HepG2 (cell line): Measurements from ENCODE around the gene YY1. TPM values are rescaled to one million over a fixed set of nuclear protein-coding genes. Genes with fewer than 3 reads are reported as not detected.

ENCODE experiments used
- CBFB ChIP-seq: sonication (generic); formaldehyde crosslinking; IDR thresholded peaks from 2 replicates; pipeline ENCODE4 v1.4.0; 2020; ENCODE audit warnings: missing genetic modification reagents
- HDAC2 ChIP-seq: sonication (generic); formaldehyde crosslinking; IDR thresholded peaks from 2 replicates; pipeline ENCODE4 v1.4.0; 2020; ENCODE audit warnings: missing genetic modification reagents
- KLF6 ChIP-seq: IDR thresholded peaks from 2 replicates; pipeline ENCODE4 v1.8.0; 2016; ENCODE audit warnings: missing biosample characterization, missing genetic modification reagents
- MIER3 ChIP-seq: IDR thresholded peaks from 2 replicates; pipeline ENCODE4 v1.6.1; 2016; ENCODE audit warnings: missing compliant biosample characterization, borderline replicate concordance
- NAIF1 ChIP-seq: sonication (generic); formaldehyde crosslinking; IDR thresholded peaks from 2 replicates; pipeline ENCODE4 v1.5.0; 2020; ENCODE audit warnings: mild to moderate bottlenecking, missing genetic modification reagents, borderline replicate concordance
- NFE2 ChIP-seq: sonication (generic); formaldehyde crosslinking; IDR thresholded peaks from 2 replicates; pipeline ENCODE4 v1.4.0; 2020; ENCODE audit warnings: missing genetic modification reagents
- NFIC ChIP-seq: IDR thresholded peaks from 2 replicates; pipeline ENCODE4 v1.6.1; 2012; ENCODE audit warnings: mild to moderate bottlenecking, low read length, inconsistent platforms
- PAF1 ChIP-seq: IDR thresholded peaks from 2 replicates; pipeline ENCODE4 v1.6.1; 2016; ENCODE audit warnings: missing genetic modification reagents, missing compliant biosample characterization
- PCBP2 ChIP-seq: fragments of 200-400 bp; formaldehyde crosslinking; optimal IDR thresholded peaks from 2 replicates; pipeline ENCODE3; 2018; ENCODE audit warnings: low read length, low read depth; ENCODE audit not compliant: poor library complexity, severe bottlenecking
- SMC3 ChIP-seq: IDR thresholded peaks from 2 replicates; pipeline ENCODE4 v1.6.1; 2011; ENCODE audit warnings: low read length, improper control_type of control experiment
- SOX13 ChIP-seq, 3 experiments: fragments of 450-650 bp in 1 of 3; sonication (generic) in 1 of 3; formaldehyde crosslinking in 1 of 3; IDR thresholded peaks in 2 of 3; conservative IDR thresholded peaks in 1 of 3; 2 replicates each; pipeline versions ENCODE4 v1.5.0 to v1.6.1; 2016 to 2020; ENCODE audit warnings: antibody characterized with exemption in 1 of 3, mild to moderate bottlenecking in 1 of 3, missing compliant biosample characterization in 1 of 3, missing genetic modification reagents in 1 of 3, moderate library complexity in 1 of 3
- SRSF1 ChIP-seq: fragments of 200-400 bp; formaldehyde crosslinking; optimal IDR thresholded peaks from 2 replicates; pipeline ENCODE3; 2017; ENCODE audit warnings: mild to moderate bottlenecking, low read depth, low read length, moderate library complexity
- U2AF2 ChIP-seq: fragments of 200-400 bp; formaldehyde crosslinking; IDR thresholded peaks from 2 replicates; pipeline ENCODE4 v1.6.1; 2017; ENCODE audit warnings: low read depth, mild to moderate bottlenecking, low read length
- ZNF235 ChIP-seq: sonication (generic); formaldehyde crosslinking; IDR thresholded peaks from 2 replicates; pipeline ENCODE4 v1.8.1; 2023; ENCODE audit warnings: mild to moderate bottlenecking, missing genetic modification reagents, borderline replicate concordance
- ZNF777 ChIP-seq: sonication (generic); formaldehyde crosslinking; IDR thresholded peaks from 2 replicates; pipeline ENCODE4 v1.4.0; 2020; ENCODE audit warnings: missing genetic modification reagents
- ZSCAN9 ChIP-seq: IDR thresholded peaks from 2 replicates; pipeline ENCODE4 v1.6.1; 2016; ENCODE audit warnings: borderline replicate concordance
- polyA plus RNA-seq, 8 experiments: library from polyadenylated mRNA; depleted of rRNA in 3 of 8; stranded (reverse) in 7 of 8; unstranded in 1 of 8; fragments of >200 nt; fragmentation: Illumina TruSeq in 4 of 8; extraction: Trizol in 4 of 8; gene quantifications; 2 replicates each; pipeline versions ENCODE4 v1.2.1 to v1.2.3, GENCODE V29; 2011 to 2016; ENCODE audit warnings: low read depth in 4 of 8, missing spikeins in 1 of 8, mixed read lengths in 1 of 8; ENCODE audit not compliant: insufficient read depth in 1 of 8
- total RNA-seq, 5 experiments: library from RNA; depleted of rRNA; stranded (reverse); fragments of >200 nt; fragmentation: Illumina TruSeq; extraction: Trizol; gene quantifications; 2 replicates each; pipeline ENCODE4 v1.2.3, GENCODE V29; 2016; ENCODE audit warnings: low read depth in 1 of 5
- TF ChIP-seq, protein P1 (sequence below): sonication (generic); formaldehyde crosslinking; IDR thresholded peaks from one replicate; pipeline ENCODE4 v1.5.1; 2020; ENCODE audit warnings: mild to moderate bottlenecking, missing genetic modification reagents; ENCODE audit errors: not compliant biosample characterization
- TF ChIP-seq, protein P2 (sequence below): sonication (generic); formaldehyde crosslinking; IDR thresholded peaks from 2 replicates; pipeline ENCODE4 v1.8.1; 2023; ENCODE audit warnings: missing genetic modification reagents, inconsistent platforms, borderline replicate concordance
- TF ChIP-seq, protein P3 (sequence below): sonication (generic); IDR thresholded peaks from 2 replicates; pipeline ENCODE4 v1.6.1; 2016; ENCODE audit warnings: low read depth, borderline replicate concordance

The YY1 gene
- total and polyA plus RNA-seq, 2 of the 13 experiments (the other 11 are each of a cell fraction or from before 2014, with no cell fraction given): 29.4 to 68.1 TPM

DNA sequence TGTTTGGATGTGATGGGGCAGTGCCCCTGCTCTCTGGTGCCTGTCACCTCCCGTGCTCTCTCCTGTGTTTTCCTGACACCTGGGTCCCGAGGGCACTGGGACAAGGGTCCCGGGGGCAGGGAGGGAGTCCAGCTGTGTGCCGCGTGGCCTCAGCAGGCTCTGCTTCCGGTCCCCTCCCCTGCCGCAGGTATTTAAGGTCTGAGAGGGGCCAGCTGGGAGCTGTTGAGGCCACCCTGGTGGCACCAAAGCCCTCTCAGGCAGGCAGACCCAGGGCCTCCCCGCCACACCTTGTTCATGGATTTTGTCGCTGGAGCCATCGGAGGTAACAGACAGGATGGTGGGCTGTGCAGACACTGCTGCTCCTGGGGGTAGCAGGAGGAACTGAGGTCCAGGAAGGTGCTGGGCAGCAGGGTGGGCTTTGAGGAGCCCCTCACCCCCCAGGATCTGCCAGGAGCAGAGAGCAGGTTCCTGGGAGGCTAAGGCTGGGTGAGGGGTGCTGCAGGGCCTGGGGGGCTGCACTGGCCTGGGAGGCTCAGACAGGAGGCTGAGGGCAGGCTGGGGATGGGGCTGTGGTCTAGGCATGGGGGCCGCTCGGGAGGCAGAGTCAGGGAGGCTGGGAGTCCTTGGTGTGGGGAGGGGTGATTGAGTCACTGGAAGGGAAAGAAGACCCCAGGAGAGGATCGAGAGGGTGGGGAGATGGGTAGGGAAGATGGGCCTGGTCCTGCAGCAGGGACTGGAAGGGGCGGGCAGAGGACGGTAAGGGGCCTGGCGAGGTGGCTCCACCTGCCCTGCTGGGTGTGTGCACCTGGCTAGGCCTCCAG is 84.4 kb downstream of the YY1 start, which contains the start of gene SLC25A47 (continued):
- TF ChIP-seq SOX13 (IDR thresholded peaks at IDR 0.05) (no peak), SOX13 (CRISPR knock-in tag; conservative IDR thresholded peaks at IDR 0.05 in 1 of 2, IDR thresholded peaks at IDR 0.05 in 1 of 2) (no peak), NFIC (no peak), NFE2 (no peak), SRSF1 (no peak), ZSCAN9 (CRISPR knock-in tag) (no peak), U2AF2 (no peak), SMC3 (no peak), MIER3 (no peak), ZNF777 (CRISPR knock-in tag) (no peak), KLF6 (CRISPR knock-in tag) (no peak), PCBP2 (no peak), NAIF1 (CRISPR knock-in tag) (no peak), HDAC2 (no peak; the same call in 1 of the 2 replicates), PAF1 (CRISPR knock-in tag) (no peak), ZNF235 (CRISPR knock-in tag) (no peak), CBFB (no peak)
- TF ChIP-seq, protein P1, sequence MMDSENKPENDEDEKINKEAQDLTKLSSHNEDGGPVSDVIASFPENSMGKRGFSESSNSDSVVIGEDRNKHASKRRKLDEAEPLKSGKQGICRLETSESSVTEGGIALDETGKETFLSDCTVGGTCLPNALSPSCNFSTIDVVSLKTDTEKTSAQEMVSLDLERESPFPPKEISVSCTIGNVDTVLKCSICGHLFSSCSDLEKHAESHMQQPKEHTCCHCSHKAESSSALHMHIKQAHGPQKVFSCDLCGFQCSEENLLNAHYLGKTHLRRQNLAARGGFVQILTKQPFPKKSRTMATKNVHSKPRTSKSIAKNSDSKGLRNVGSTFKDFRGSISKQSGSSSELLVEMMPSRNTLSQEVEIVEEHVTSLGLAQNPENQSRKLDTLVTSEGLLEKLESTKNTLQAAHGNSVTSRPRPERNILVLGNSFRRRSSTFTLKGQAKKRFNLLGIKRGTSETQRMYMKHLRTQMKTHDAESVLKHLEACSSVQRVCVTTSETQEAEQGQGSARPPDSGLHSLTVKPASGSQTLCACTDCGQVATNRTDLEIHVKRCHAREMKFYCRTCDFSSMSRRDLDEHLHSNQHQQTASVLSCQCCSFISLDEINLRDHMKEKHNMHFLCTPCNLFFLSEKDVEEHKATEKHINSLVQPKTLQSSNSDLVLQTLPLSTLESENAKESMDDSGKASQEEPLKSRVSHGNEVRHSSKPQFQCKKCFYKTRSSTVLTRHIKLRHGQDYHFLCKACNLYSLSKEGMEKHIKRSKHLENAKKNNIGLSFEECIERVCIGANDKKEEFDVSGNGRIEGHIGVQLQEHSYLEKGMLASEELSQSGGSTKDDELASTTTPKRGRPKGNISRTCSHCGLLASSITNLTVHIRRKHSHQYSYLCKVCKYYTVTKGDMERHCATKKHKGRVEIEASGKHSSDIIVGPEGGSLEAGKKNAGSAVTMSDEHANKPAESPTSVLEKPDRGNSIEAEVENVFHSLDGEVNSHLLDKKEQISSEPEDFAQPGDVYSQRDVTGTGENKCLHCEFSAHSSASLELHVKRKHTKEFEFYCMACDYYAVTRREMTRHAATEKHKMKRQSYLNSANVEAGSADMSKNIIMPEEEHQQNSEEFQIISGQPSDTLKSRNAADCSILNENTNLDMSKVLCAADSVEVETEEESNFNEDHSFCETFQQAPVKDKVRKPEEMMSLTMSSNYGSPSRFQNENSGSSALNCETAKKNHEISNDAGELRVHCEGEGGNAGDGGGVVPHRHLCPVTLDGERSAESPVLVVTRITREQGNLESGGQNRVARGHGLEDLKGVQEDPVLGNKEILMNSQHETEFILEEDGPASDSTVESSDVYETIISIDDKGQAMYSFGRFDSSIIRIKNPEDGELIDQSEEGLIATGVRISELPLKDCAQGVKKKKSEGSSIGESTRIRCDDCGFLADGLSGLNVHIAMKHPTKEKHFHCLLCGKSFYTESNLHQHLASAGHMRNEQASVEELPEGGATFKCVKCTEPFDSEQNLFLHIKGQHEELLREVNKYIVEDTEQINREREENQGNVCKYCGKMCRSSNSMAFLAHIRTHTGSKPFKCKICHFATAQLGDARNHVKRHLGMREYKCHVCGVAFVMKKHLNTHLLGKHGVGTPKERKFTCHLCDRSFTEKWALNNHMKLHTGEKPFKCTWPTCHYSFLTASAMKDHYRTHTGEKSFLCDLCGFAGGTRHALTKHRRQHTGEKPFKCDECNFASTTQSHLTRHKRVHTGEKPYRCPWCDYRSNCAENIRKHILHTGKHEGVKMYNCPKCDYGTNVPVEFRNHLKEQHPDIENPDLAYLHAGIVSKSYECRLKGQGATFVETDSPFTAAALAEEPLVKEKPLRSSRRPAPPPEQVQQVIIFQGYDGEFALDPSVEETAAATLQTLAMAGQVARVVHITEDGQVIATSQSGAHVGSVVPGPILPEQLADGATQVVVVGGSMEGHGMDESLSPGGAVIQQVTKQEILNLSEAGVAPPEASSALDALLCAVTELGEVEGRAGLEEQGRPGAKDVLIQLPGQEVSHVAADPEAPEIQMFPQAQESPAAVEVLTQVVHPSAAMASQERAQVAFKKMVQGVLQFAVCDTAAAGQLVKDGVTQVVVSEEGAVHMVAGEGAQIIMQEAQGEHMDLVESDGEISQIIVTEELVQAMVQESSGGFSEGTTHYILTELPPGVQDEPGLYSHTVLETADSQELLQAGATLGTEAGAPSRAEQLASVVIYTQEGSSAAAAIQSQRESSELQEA (CRISPR knock-in tag): no peak
- TF ChIP-seq, protein P2, sequence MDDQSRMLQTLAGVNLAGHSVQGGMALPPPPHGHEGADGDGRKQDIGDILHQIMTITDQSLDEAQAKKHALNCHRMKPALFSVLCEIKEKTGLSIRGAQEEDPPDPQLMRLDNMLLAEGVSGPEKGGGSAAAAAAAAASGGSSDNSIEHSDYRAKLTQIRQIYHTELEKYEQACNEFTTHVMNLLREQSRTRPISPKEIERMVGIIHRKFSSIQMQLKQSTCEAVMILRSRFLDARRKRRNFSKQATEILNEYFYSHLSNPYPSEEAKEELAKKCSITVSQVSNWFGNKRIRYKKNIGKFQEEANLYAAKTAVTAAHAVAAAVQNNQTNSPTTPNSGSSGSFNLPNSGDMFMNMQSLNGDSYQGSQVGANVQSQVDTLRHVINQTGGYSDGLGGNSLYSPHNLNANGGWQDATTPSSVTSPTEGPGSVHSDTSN (CRISPR knock-in tag): no peak
- TF ChIP-seq, protein P3, sequence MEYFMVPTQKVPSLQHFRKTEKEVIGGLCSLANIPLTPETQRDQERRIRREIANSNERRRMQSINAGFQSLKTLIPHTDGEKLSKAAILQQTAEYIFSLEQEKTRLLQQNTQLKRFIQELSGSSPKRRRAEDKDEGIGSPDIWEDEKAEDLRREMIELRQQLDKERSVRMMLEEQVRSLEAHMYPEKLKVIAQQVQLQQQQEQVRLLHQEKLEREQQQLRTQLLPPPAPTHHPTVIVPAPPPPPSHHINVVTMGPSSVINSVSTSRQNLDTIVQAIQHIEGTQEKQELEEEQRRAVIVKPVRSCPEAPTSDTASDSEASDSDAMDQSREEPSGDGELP: peak; percentile 84; the same call in 1 of the 2 replicates
